Measurements from ENCODE around the gene TRAP1.
A peak's percentile ranks its signal among the peaks of the same experiment; 100 is the strongest.

The TRAP1 gene

GRCh38 chr16:3751878-3752277, 34.6 kb upstream of the TRAP1 start:
- DNase-seq (ENCODE audit: low read depth in 1 of 2, low spot score in 1 of 2): no peak
- TF ChIP-seq JUND (IDR thresholded peaks at IDR 0.05; ENCODE audit: low read depth): no peak
- in situ Hi-C loops (cut with HindIII; ENCODE audit: low pct_unique_long_range_greater_than_20kb, low sequenced_read_pairs): no loop called here

DNA sequence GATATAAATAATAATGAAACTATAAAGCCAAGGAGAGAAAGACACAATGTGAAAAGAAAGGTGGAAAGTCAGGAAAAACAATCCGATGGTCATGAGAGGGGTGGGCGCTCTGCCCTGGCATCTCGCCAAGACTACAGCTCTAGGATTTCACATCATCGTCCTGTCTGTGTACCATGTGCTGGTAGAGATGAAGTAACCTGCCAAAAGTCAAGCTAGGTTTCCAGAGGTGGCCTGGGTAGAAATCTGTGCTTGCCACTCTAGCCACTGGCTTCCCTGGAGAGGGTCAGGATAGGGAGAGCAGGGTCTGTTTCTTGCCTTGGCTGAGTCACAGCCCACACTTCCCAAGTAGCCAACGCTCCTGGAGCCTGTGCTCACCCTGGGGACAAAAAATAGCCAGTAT, 31.0 kb upstream of the TRAP1 start:
- in situ Hi-C loops (cut with HindIII; ENCODE audit: low pct_unique_long_range_greater_than_20kb, low sequenced_read_pairs): no loop called here
- no peak for TF ChIP-seq JUND (IDR thresholded peaks at IDR 0.05; ENCODE audit: low read depth)
- no peak for DNase-seq (ENCODE audit: low read depth in 1 of 2, low spot score in 1 of 2)

DNA sequence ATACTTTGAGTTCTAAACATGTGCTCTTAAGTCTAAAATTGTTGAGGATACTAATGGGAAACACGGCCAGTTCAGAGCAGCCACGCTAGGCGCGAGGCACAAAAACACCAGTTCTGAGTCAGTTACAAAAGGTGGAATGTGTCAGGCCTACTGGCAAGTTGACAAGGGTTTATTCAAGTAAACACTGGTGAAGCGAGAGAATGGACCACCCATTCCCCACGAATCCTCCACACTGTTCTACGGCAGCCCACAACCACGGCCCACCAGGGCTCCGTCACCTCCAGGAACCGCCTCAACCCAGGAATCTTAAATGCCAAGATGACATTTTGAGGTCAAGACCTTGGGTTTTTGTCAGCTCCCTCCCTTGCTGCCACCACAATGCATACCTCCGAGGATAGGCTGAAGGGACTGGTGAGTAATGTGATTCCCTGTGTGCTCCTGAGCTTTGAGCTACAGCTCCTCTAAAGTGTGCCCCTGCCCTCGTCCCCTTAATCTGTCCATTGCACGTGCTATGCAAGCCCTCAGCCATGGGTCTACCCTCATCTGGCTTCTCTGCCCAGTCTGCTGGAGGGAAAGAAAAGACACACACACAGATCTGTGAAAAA, 28.5 kb upstream of the TRAP1 start:
- TF ChIP-seq JUND (IDR thresholded peaks at IDR 0.05; ENCODE audit: low read depth): no peak
- in situ Hi-C loops (cut with HindIII; ENCODE audit: low pct_unique_long_range_greater_than_20kb, low sequenced_read_pairs): no loop called here
- no peak for DNase-seq (ENCODE audit: low read depth in 1 of 2, low spot score in 1 of 2)

DNA sequence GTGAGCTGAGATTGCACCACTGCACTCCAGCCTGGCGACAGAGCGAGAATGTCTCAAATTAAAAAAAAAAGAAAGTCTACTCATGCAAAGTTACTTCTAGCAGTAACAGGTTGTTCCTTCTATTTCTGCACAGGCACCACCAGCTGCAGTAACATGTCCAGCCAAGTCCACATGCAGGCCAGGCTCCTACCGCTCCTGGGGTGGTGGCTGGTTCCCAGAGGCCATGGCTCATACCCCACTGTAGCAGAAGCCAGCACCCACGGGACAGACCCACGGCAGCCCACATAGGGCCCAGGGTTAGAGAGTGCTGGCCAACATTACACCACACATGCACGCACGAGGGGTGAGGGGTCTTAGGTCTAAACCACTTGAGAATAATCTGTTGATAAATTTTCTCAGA, 26.7 kb upstream of the TRAP1 start:
- no peak for DNase-seq (ENCODE audit: low read depth in 1 of 2, low spot score in 1 of 2)
- in situ Hi-C loops (cut with HindIII; ENCODE audit: low pct_unique_long_range_greater_than_20kb, low sequenced_read_pairs): no loop called here
- no peak for TF ChIP-seq JUND (IDR thresholded peaks at IDR 0.05; ENCODE audit: low read depth)

- in situ Hi-C loops (cut with HindIII; ENCODE audit: low pct_unique_long_range_greater_than_20kb, low sequenced_read_pairs): no loop called here
- TF ChIP-seq JUND (IDR thresholded peaks at IDR 0.05; ENCODE audit: low read depth): no peak
- no peak for DNase-seq (ENCODE audit: low read depth in 1 of 2, low spot score in 1 of 2)
Measured at GRCh38 chr16:3740934-3741333, 23.6 kb upstream of the TRAP1 start.

DNA sequence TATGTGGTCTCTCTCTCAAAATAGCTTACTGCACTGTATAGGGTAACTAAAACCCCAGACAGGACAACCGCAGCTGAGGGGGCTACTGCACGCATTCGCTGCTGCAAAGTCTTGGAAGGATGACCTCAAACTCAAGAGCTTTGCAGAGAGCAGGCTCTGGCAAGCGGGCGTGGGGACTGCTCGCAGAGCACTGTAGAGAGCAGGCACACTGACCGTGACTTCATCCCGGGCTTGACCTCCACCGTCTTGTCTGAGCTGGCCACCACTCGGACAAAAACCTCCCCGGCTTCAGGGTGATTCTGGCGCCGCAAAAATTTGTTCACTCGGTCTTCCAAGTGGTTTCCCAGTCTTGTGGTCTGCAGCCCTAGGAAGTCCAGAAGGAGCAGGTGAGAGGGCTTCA, 22.9 kb upstream of the TRAP1 start:
- in situ Hi-C loops (cut with HindIII; ENCODE audit: low pct_unique_long_range_greater_than_20kb, low sequenced_read_pairs): no loop called here
- DNase-seq (ENCODE audit: low read depth in 1 of 2, low spot score in 1 of 2): no peak
- TF ChIP-seq JUND (IDR thresholded peaks at IDR 0.05; ENCODE audit: low read depth): no peak

GRCh38 chr16:3739636-3740035, 22.3 kb upstream of the TRAP1 start:
- TF ChIP-seq JUND (IDR thresholded peaks at IDR 0.05; ENCODE audit: low read depth): no peak
- in situ Hi-C loops (cut with HindIII; ENCODE audit: low pct_unique_long_range_greater_than_20kb, low sequenced_read_pairs): no loop called here
- no peak for DNase-seq (ENCODE audit: low read depth in 1 of 2, low spot score in 1 of 2)

DNA sequence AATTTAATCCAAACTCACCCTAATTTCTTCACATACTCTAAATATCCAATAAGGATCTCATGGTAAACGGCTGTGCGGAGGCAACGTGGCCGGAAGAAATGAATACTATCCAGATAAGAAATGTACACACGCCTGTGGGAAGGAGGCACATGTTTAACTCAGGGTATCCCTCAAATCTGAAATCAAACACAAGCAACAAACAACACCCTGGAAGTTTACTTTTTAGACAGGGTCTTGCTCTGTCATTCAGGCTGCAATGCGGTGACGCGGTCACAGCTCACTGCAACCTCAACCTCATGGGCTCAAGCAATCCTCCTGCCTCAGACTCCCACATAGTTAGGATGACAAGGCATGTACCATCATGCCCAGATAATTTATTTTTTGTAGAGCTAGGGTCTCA, 21.2 kb upstream of the TRAP1 start:
- in situ Hi-C loops (cut with HindIII; ENCODE audit: low pct_unique_long_range_greater_than_20kb, low sequenced_read_pairs): no loop called here
- DNase-seq (ENCODE audit: low read depth in 1 of 2, low spot score in 1 of 2): peak in 1 of 2 experiments; percentile 33
- TF ChIP-seq JUND (IDR thresholded peaks at IDR 0.05; ENCODE audit: low read depth): no peak

DNA sequence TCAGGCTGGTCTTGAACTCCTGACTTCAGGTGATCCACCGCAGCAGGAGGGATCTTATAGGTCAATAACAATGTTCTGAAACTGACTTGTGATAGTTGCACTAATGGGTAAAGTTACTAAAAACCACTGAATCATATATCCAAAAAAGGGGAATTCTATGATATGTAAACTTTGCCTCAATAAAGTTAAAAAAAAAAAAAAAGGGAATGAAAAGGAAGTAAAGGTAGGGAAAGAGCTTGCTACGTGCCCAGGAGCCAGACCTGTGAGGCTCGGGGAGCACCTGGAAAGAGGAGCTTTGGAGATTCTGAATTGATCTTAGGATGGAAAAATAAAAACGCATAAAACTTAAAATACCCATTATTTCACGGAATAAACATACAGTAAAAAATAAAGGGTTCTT, 20.8 kb upstream of the TRAP1 start:
- no peak for DNase-seq (ENCODE audit: low read depth in 1 of 2, low spot score in 1 of 2)
- in situ Hi-C loops (cut with HindIII; ENCODE audit: low pct_unique_long_range_greater_than_20kb, low sequenced_read_pairs): no loop called here
- TF ChIP-seq JUND (IDR thresholded peaks at IDR 0.05; ENCODE audit: low read depth): no peak

DNA sequence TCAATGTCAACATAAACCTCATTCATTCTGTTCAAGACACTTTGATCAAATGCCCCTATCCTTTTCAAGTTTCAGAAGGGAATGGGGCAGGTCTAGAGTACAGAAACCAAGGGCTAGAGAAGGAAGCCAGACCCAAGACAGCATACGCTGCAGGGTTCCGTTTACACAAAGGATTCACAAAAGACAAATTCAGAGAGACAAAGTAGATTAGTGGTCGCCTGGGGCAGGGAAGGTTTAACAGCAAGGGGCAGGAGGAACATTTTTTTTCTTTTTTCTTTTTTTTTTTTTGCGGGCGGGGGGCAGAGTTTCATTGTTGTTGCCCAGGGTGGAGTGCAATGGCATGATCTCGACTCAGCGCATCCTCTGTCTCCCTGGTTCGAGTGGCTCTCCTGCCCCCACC, 19.9 kb upstream of the TRAP1 start:
- TF ChIP-seq JUND (IDR thresholded peaks at IDR 0.05; ENCODE audit: low read depth): no peak
- in situ Hi-C loops (cut with HindIII; ENCODE audit: low pct_unique_long_range_greater_than_20kb, low sequenced_read_pairs): no loop called here
- DNase-seq (ENCODE audit: low read depth in 1 of 2, low spot score in 1 of 2): no peak

GRCh38 chr16:3736116-3736515, 18.8 kb upstream of the TRAP1 start:
- DNase-seq (ENCODE audit: low read depth in 1 of 2, low spot score in 1 of 2): no peak
- in situ Hi-C loops (cut with HindIII; ENCODE audit: low pct_unique_long_range_greater_than_20kb, low sequenced_read_pairs): no loop called here
- TF ChIP-seq JUND (IDR thresholded peaks at IDR 0.05; ENCODE audit: low read depth): no peak

- no peak for DNase-seq (ENCODE audit: low read depth in 1 of 2, low spot score in 1 of 2)
- in situ Hi-C loops (cut with HindIII; ENCODE audit: low pct_unique_long_range_greater_than_20kb, low sequenced_read_pairs): no loop called here
- no peak for TF ChIP-seq JUND (IDR thresholded peaks at IDR 0.05; ENCODE audit: low read depth)
Measured at GRCh38 chr16:3735541-3735940, 18.2 kb upstream of the TRAP1 start.

GRCh38 chr16:3734758-3735221, 17.5 kb upstream of the TRAP1 start:
- no peak for TF ChIP-seq JUND (IDR thresholded peaks at IDR 0.05; ENCODE audit: low read depth)
- in situ Hi-C loops (cut with HindIII; ENCODE audit: low pct_unique_long_range_greater_than_20kb, low sequenced_read_pairs): no loop called here

DNA sequence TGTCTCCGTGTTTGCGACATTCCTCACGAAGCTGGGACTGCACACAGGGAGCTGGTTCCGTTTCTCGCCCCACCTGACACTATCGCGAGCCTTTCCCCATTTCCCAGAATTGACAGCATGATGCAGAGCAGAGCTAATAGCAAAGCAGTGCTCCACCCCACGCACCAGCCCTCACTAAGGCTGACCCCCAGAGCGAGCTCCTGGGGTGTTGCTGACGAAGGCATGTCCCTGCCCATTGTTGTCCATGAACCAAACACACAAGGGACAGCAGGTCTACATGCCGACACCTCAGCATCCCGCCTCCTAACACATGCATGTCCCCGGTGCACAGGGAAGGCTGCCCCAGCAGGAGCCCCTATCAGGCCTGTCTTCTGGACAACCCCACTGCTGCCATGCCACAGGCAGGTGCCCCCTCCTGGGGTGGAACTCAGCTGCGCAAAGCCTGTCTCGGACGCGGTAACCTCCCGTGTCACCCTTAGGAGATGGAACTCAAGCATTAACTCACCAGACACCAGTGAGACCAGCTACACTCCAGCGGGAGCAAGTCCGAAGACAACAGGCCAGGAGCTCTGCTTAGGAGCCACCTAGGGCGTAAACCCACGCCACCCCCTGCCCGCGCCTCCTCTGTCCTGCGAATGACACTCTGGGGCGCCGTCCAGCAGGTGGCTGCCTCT, 16.9 kb upstream of the TRAP1 start:
- no peak for DNase-seq (ENCODE audit: low read depth in 1 of 2, low spot score in 1 of 2)
- no peak for TF ChIP-seq JUND (IDR thresholded peaks at IDR 0.05; ENCODE audit: low read depth)
- in situ Hi-C loops (cut with HindIII; ENCODE audit: low pct_unique_long_range_greater_than_20kb, low sequenced_read_pairs): no loop called here

More at GRCh38 chr16:3734758-3735221, 17.5 kb upstream of the TRAP1 start:
- DNase-seq (ENCODE audit: low read depth in 1 of 2, low spot score in 1 of 2): no peak
